Stimulated activated CD8-positive, alpha-beta memory T cell treated with anti-CD3 and anti-CD28 coated beads, Interleukin-2, amount 100 ng/mL, for 48 hours (primary cell): ENCODE results near the gene CPNE8.

ENCODE experiments used
- DNase-seq, 2 donors: peaks; one replicate each; pipeline ENCODE4 v3.0.0-alpha.2; 2020; ENCODE audit warnings: low read depth in 2 of 2

CPNE8 gene

DNA sequence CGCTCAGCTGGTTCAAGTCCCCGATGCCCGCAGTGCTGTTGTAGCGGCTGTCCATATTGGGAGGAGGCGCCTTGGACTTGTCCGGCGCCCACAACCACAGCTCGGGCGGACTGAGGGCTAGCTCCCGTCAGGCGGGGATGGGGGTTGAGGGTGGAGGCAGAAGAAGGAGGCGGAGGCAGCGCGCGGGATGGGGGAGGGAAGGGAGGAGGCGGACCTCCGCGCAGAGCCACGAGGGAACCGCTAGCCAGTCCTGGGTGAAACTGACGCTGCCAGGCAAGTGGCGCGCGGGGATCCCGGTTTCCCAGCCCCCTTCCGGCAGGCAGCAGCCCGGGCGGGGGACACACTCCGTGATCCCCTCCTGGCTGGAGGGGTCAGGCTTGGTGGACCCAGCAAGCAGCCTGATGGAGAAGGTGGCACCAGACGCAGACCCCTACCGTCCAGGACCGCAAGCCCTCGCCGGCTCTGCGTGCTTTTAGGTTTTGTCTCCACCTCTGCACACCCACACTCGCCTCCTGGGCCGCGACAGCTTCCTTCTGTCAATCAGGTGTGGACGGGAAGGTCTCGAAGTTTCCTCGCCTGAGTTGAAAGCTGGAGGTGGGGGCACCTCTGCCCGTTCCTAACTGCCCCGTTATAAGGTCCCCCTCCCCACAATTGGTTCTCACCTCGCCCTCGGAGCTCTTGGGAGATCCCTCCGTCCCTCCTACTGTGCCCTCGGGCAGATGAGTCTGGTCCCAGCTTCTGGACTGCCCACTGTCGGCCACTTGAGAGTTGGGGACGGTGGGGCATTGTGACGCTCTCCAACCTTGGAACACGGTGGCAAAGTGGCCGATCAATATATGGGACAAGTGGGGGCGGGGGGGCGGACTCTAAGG is at the start of gene CPNE8:
CPNE8 (minus strand) TSS at position 112 of the 872 bp plus-strand sequence; CDS start at position 55, 57 bp downstream.
- peak; percentile 13 to 15 for DNase-seq

DNA sequence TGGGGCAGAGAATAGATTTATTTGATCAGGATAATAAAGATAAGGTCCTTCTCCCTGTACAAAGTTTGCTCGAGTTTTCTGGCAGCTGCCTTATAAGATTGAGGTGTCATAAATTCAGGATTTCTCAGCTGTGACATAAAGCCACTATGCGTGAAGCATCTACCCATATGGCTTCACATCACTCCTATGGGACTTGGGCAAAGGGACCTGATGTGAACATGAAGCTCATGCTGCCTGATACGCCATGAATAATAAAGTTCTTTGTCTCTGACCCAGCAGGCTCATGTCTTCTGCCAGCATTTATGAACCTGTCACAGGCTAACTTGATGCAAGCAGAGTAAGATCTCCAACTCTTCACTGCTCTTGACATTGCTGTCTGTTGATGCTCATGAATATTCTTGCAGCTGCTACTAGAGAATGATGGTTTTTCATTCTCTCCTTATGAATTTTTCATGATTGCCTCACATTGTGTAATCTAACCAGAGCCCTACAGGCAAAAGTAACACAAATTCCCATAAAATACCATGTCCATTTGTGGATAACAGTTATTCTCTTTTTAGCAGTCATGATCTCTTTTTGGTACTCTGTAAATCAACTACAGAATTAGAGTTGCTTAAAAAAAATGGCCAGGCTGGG is 49.0 kb upstream of the CPNE8 start:
- no peak for DNase-seq

DNA sequence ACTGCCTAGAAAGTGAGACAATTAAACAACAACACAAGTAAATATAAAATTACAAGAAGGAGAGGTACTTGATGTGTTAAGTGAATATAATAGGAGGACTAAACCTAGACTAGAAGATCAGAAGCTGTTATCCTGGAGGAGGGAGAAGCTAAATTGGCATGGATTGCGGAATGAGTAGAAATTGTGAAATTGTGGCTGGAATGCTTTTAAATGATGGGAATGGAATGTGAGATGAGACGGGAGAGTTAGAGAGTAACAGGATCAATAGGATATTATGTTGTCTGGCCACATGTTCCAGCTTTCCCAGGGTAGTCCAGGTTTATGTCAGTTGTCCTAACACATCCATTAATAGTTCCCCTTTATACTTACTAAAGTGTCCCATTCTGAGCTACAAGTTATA is 44.0 kb upstream of the CPNE8 start:
- DNase-seq = no peak

DNA sequence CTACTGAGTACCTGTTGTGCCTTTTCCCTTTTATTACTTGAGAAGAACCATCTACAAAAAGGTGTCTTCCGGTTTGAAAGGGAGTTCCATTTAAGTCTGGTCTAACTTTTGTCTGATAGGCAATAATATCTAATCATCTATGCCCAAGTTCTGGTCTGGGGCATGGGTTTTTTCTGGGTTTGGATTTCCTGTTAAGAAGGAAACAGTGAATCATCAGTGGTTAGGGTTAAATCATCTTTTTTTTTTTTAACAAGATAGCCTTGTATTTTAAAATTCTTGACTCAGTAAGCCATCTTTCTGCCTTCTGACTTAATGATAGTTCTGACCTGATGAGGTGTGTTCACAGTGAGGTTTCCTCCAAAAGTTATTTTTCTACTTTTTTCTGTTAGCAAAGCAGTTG is 29.3 kb upstream of the CPNE8 start:
- no peak for DNase-seq

DNA sequence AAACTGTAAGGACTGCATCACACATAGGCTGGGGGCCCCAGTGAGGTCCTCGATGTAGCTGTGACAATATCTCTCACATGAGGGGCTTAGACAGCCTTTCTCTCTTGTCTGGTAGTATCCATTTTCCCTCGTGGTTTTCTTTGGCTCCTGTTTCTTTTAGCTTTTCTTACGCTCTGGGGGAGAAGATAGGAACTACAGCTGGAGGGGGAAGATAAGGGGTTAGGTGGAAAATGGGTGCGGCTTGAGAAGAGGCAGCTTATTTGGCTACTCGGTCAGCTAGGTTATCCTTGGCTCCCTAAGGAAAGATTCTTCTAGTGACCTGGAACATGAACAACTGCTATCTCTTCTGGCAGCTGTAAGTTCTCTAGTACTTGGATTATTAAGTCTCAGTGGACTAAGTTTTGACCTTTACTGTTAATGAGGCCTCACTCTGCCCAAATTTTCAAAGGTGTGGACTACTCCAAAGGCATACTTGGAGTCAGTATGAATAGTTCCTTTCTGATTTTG is 28.7 kb upstream of the CPNE8 start:
- DNase-seq = no peak

DNA sequence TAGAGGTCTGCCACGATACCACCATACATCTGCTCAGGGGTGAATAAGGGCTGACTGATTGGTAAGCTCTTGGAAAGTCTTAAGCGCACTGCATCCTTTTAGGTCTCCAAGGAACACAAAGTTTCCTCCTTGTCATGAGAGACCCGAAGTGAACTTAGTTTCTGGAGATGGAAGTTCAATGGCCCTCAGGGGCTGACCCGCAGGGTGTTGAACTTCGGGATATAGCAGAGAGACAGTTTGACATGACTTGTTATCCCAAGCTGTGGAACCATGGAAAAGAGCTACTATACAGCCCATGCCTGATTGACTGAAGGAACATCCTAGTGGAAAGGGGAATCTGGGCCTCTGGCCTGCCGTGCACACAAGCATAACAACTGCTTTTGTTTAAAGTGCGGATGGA is 26.9 kb upstream of the CPNE8 start:
- no peak for DNase-seq

DNA sequence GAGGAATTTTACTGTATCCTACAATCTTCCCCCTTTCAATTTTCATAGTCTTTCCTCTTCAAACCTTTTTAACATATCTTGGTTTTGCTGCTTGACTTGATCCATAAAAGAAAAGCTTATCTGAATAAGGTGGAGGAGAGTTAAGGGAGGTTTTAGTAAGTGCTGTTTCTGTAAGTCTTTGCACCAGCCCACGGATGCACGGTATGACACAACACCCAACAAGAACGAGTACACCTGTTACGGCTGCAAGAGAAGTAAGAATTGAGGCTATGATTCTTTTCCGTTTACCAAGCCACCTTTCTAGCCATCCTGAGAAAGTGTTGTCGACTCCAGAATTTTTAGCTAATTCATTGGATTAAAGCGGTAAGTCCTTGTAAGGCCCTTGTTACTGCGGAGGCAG is 26.1 kb upstream of the CPNE8 start:
- no peak for DNase-seq

DNA sequence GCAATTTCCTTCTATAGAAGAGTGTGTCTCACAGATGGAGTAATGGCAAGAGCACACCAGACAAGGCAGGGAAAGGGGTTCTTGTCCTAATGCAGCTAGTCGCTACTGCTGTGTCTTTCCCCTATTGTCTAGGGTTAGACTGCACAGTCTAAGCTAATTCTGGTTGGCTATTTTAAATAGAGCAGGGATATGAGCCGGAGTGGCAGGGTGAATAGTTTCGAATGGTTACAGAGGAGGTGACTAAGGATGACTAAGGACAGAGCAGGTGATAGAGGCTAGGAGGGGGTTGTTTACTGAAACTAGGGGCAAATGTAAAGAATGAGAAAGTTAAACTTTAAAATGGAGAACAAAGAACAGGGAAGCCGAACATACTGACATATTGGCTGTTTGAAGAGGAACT is 25.6 kb upstream of the CPNE8 start:
- DNase-seq = no peak

DNA sequence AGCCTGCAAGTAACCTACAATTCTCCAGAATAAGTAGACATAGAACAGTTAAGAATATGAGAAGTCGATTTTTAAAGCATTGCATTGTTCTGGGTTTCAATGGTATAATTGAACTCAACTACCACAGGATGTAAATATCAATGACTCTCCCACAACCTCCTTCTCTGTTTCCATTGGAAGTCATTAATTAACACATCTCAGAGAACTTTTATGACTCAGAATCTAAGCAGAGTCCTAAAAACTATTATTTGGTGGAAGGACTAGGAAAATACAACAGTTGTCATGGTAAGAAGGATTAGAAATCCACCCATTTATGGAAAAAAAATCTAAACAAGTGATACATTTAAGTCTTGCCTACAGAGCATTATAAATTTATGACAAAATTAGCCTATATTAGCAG is 21.1 kb upstream of the CPNE8 start:
- DNase-seq = no peak

DNA sequence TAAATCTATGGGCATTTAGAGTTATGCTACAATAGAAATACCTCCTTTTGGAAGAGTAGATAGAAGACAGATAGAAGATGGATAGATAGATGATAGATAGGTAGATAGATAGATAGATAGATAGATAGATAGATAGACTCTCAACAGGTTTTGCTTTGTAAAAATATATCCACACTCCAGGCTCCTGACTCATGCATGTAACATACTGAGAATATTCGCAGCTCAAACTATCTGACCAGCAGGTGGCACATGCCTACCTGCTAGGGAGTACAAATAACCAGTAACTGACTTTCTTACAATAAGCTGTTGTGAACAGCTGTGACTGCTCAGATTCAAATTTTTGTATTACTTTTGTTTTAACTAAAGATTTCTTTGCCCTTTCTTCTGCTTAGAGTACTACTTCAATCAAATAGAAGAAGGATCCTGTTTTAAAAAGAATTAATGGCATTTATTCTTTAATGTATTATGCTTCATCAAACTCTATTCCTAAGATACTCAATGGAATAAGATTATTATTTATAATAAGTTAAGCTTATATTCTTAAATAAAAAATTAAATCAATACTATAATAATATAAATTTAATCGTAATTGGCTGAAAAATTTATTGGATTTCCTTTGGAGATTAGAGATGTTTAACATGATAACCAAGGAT is 15.8 kb upstream of the CPNE8 start:
- no peak for DNase-seq

DNA sequence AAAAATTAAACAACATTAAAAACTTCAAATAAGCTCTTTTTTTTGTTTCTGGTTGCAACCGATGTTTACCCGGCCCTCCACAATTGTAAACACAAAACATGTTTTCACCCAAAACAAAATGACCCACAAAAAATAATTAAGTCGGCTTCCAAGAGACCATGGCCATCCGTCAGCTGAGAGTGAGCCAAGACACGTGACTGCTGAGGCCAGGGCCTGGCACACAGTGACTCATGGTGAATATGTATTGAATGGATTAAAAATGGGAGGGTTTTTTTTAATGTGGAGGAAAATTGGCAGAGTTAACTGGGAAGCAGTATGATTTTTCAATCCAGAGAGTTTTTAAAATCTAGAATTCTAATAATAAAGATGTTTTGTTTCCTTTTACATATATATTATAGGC is 13.8 kb upstream of the CPNE8 start:
- DNase-seq = no peak

DNA sequence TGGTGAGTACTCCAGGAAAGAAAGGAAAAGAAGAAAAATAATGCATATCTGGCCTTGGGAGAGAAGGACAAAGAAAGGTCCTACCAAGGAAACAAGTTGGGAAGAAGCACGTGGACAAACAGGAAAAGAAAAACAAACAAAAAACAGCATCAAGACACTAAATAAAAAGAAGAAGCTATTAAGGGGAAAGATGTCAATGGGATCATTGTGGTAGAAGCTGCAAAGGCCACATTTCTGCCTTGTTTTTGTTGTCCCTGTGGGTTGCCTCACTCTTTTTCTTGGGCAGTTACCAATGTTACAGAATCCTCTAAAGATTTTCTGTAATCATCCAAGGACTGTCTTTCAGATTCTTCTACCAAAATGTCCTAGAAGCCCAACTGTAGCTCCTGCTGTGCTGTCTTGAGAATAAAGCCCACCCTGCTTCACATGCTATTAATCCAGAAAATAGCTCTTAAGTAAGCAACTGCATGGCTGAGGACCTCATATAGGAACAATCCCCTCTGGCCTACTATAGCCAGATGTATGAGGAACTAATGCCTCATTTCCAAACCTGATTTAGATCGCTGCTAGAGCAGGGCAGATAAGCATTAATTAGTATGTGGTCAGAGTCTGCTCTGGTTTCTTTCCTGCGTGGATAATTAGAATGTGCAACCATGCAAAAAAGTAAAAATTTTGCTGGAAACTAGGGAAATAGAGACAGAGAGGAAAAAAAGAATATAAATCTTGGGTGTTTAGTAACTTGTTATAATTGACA is 10.2 kb upstream of the CPNE8 start:
- no peak for DNase-seq

DNA sequence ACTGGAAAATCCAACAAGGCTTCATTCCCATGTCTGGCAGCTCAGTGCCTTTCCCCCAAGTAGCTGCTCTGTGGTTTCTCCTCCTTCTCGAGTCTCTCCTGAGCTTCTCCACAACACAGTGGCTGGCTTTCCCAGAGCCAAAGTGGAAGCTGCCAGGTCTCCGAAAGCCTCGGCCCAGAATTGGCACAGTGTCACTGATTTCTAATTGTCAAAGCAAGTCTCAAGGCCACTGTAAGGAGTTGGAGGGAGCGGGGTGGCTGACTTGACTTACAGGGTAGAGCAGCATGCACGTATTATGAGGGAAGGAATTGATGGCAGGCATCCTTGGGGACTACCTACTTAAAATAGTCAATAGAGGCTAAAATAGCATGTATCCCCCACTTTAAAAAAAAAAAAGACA is 6.7 kb upstream of the CPNE8 start:
- DNase-seq = no peak

DNA sequence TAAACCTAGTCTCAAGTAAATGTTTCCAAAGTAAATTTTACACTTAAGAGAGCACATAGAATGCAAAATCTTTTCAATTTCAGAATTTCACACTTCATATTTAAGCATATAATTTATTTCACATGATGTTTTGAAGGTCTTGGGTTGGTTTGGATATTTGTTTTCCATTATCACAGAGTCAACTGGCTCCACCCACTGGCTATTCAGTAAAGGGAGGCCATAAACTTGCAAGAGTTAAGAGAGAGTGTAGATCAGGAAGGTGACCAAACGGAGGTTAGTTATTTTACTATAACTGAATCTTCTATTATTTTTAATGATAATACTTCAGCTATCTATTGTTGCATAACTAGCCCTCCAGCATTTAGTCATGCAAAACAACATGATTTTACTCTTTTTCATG is 6.2 kb upstream of the CPNE8 start:
- DNase-seq = no peak

DNA sequence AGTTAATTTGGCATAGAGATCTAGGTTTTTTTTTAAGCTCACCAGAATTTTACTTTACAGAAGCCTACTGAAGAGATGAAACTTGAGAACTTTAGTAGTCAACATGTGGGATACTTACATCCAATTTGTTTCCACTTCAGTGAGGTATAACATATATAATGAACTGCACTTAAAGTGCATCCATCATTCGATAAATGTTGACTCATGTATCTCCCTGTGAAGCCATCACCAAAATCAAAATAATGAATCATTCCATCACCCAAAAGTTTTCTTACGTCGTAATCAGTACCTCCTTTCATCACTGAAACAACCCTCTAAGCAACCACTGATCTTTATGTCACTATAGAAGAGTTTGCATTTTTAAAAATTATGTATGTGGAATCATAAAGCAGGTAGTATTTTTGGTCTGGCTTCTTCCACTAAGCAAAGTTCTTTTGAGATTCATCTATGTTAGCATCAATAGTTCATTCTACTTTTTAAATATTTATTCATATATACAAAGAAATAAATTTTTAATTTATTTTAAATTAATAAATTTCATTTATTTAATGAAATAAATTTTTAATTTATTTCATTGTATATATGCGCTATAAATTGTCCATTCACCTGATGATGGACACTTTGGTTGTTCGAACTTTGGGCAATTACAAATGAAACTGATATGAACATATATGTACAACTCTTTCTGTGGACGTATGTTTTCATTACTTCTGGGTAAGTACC is 2.0 kb upstream of the CPNE8 start:
- no peak for DNase-seq

DNA sequence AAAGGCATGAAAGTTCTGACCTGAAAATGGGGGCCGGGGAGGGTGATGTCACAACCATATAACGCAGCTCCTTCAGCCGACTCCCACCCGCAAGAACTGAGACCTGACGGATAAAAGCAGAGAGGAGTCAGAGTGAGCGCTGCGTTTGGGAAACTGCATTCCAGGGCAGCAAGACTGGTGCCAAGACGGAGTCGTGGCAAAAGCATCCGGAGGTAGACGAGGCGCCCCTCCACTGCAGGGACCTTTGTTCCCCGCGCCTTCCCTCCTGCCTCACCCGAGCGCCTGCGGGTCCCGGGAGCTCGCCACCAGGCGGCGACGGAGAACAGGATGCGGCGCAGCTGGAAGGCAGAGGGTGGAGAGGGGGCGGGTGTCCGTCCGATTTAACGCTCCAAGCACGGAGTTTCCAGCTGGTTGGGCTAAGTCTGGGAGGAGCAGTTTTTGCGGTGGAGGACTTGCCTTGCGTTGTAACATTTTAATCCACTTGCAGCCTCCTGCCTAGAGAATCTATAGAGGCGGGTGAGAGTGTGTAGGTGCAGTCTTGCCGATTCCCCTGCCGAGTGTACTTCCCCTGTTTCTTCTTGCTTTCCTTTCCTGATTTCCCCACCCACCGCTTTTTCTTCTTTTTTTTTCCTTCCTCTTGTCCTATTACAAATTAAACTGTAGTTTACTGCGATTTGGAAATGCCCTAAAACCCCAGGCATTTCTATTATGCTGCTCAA is 1.2 kb upstream of the CPNE8 start:
- peak; percentile 49 for DNase-seq

DNA sequence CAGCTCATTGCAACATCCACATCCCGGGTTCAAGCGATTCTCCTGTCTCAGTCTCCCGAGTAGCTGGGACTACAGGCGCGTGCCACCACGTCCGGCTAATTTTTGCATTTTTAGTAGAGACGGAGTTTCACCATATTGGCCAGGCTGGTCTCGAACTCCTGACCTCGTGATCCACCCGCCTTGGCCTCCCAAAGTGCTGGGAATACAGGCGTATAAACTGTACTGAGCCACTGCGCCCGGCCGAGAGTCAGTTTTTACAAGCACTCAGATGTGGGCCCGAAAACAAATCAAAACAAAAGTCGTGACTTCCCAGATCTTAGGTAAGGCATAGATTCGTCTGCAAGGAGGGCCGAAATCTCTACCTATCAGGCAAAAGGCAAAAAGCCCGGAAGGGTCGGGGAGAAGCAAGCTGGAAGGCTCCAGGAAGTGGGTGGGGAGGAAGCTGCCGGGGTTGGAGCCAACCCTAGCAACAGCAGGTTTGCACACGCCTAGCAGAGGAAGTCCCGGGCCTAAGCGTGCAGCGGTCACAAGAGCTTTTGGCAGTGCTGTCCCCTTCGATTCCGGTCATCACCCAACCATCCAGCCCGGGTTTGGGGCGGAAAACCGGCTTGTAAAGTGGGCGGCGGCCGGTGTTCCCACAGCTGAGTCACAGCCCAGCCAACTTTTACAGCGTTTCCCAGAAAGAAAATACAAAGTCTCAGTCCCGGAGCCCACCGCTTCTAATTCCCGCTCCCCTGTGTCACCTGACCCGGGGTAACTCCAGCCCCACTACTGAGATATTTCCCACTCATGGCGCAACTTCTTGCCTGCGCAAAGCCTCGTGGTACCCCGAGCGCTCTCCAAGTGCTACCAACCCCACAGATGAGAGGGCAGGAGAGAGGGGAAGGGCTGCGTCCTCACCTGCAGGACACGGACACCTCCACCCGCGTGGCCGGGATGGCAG is 583 bp downstream of the CPNE8 start:
- peak; percentile 13 to 20 for DNase-seq

DNA sequence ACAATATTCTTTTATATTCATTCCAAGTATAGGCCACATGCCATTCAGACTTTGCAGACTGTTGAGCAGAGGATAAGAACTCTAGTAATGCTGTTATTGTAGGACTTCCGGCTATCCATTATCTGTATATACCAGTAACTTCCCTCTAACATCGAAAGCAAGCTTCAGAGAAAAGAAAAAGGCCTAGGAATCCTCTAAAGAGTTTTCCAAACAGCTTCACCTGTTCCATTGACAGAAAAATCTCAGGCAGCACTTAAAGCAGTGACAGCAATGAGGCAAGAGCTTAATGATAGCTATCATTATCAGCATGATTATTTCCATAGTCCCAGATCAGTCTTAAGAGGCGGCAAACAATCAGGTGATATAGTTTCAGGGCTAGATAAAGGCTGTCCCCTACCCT is 1.8 kb downstream of the CPNE8 start:
- no peak for DNase-seq

DNA sequence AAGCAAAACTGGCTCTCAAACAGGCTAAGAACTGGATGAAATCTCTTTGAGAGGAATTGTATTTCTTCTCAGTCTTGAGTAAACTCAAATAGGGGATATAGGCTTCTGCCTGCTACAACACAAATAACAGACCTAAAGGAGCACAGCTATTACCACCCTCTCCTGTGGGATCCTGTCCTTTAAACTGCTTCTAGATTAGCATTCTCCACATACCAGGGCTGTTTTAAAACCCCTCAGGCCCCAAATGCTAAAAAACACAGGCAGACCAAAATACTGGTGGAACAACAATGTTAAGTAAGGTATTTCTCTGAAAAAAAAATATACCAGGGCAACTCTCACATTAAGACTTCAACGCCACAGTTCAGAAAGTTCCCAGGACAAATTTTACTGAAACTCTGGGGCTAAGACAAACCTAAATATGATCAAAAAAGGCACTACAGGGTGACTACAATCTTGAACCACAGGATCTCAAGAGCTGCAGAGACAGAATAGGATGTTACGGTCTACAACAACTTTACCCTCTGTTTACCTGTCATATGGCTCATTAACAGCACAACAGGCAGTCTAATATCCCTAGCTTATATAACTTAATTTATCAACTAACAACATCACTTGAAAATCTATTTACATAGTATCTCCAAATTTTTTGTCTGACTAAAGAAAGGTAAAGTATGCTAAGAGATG is 7.2 kb downstream of the CPNE8 start:
- no peak for DNase-seq
